GM19043 (cell line): ENCODE data around the gene NFASC.

Experiments
- ATAC-seq: cut with Tn5 transposase; IDR thresholded peaks from one replicate; pipeline ENCODE4 v1.9.1; 2021; ENCODE audit warnings: low read depth; ENCODE audit not compliant: unreplicated experiment

Gene NFASC

DNA sequence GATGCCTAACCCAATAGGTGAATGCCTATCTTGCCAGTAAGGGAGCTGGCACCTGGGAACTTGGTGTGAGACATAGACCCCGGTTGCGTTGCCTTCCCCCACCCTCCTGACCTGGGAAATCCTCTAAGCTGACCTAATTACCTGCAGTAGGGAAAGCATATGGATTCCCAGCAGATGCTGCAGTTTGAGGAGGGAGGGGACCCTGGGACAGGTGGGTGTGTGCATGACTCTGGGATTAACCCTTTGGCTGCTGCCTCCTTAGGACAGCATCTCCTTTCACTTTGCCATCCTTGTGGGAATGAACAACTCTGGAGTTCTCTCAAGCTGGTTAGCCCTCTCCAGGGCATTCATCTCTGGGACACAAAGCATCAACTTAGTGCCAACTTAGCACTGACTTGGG, 16.4 kb upstream of the NFASC start:
- no peak for ATAC-seq

GRCh38 chr1:204858363-204858821, 12.3 kb upstream of the NFASC start:
- ATAC-seq, result no peak

DNA sequence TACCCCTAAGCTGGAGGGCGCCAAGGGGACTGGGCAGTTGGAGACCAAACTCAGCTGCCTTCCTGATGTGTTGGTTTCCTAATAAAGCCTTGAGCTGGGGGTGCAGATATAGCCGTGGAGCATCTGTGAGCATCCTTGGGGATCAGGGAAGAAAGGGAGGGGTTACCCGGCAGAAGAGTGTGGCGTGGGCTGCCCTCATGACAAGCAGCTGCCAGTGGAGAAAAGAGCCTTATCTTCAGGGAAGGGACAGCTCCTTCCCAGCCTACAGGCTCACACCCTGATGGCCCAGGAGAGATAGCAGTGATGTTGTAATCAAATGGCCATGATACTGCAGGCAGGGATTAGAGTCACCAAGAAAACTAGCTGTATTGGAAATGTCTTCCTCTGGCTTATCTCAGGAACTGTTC, 10.8 kb upstream of the NFASC start:
- ATAC-seq, result no peak

DNA sequence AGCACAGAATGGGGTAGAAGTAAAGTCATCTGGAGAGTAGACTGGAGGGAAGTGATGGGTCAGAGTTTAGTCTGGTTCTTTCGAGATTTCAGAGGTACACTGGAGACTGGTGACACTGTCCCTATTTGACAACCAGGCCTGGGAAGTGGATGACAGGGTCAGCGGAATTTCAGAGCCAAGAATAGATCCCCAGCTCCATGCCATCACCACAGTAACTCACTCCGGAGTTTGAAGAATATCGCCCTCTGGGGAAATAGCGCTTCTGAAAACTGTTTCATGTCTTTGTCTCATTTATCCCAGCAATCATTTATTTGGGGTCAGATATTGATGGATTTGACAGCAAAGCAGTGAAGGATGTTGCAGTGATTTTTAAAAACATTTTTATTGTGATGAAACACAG, 7.6 kb upstream of the NFASC start:
- ATAC-seq, result no peak

DNA sequence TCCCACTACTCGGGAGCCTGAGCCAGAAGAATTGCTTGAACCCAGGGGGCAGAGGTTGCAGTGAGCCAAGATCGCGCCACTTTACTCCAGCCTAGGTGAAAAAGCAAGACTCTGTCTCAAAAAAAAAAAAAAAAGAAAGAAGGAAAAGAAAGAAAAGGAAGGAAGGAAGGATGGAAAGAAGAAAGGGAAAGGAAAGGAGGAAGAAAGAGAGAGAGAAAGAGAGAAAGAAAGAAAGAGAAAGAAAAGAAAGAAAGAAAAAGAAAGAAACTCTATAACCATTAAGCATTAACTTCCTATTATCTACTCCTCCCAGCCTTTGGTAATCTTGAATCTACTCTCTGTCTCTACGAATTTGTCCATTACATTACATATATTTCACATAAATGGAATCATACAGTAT, 6.9 kb upstream of the NFASC start:
- no peak for ATAC-seq

GRCh38 chr1:204866051-204866596, 4.5 kb upstream of the NFASC start:
- no peak for ATAC-seq

GRCh38 chr1:204867203-204867602, 3.5 kb upstream of the NFASC start:
- ATAC-seq, result no peak

GRCh38 chr1:204867666-204868339, 2.9 kb upstream of the NFASC start:
- ATAC-seq, result no peak

DNA sequence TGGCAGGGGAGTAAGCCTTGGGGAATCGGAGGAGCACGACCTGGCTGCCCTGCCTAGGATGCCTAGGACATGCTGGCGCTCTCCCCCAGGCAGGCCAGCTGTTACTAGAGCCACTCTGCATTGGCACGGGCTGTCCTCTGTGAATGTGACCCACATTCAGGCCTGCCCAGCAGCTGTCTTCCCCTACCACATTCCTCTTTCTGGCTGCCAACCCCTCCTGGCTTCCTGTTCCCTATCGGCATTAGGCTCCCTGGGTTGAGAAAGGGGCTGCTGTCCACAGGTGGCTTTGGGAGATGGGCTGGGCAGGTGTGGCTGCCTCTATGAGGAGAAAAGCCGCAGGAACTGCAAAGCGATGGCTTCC, 2.3 kb upstream of the NFASC start:
- no peak for ATAC-seq

GRCh38 chr1:204869097-204869496, 1.6 kb upstream of the NFASC start:
- no peak for ATAC-seq

- ATAC-seq, result no peak
Measured at GRCh38 chr1:204871405-204872037, 859 bp downstream of the NFASC start.

GRCh38 chr1:204872262-204872881, 1.7 kb downstream of the NFASC start:
- ATAC-seq, result no peak

GRCh38 chr1:204873176-204873575, 2.5 kb downstream of the NFASC start:
- no peak for ATAC-seq

DNA sequence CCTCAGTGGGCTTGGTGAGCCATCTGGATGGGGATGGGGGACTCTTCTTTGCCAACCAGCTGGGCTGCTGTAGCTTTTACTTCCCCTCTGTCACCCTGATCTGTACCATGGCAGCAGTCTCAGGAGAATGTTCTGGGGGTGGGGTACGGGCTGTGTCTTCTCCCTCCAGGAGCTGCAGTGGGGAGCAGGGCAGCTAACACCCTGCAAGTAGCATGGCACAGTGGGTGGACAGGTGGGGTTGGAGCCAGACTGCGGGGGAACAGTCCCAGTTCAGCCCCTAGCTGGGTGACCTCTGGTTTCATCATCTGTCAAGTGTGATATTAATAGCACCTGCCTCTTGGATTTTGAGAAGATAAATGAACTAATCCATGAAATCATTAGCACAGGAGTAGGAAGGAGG, 3.1 kb downstream of the NFASC start:
- no peak for ATAC-seq

DNA sequence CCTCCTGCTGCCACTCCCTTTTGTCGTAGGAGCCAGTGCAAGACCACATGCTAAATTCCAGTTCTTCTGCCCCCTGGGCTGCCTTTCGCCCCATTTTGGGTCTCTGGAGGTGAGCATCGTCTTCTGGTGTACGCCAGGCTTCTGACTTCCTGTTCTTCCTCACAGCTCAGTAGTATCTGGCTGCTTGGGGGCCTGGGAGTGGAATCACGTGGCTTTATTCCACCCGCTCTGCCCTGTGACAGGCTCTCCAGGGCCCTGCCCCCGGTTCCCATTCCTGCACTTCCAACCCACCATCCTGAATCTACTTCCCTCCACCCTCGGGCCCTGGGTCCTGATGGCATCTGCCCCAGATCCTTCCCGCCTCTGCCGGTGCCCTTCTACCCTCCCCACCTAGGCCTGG, 3.6 kb downstream of the NFASC start:
- ATAC-seq, result no peak

GRCh38 chr1:204875255-204875654, 4.6 kb downstream of the NFASC start:
- ATAC-seq, result no peak

GRCh38 chr1:204878621-204879234, 8.1 kb downstream of the NFASC start:
- ATAC-seq, result no peak

DNA sequence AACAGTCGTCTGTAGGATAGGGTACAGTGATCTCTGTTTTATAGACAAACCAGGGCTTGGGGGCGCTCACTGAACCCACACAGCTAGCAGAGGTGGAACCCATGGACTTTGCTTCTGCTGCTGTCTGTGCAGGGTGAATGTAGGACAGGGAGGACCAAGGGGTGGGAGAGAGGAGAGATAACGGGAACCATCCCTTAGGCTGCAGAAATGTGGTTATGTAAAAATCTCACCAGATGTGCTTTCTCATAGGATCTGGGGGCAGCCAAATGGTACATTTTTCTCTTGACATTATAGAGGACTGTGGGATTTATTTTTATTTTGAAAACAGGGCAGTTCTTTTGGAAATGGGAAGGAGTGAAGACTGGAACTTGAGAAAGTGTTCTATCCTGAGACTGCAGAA, 8.7 kb downstream of the NFASC start:
- ATAC-seq, result no peak

DNA sequence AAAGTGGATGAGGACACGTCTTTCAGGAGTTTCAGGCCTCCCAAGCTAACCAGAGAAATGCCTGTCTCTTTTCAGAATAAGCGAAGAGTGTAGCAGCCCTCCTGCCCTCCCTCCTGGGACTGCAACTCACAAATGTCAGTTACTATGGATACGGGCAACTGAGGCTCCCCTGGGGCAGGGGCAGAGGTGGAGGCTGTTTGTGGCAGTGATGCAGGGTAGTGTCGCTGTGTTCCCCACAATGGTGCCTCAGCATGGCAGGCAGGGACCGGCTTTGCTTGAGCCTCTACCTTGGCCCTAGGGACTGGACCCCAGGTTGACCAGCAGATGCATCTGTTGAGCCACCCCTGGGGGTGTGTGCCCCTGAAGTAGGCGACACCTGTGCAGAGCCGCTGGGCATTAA, 10.2 kb downstream of the NFASC start:
- no peak for ATAC-seq

DNA sequence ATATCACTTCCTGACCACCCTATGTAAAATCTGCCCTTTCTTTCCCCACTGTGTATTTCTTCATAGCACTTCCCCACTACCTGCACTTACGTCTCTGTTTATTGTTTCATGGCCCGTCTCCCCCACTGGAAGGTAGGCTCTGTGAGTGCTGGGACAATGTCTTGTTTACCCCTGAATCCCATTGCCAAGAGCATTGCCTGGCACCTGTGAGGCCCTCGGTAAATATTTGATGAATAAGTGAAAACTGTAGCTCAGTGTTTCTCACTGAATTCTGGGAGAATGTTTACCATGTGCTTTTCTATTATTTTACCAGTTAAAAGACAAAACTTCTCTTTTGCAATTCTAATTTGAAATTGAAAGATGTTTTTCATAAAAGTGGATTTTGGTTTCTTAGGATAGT, 11.8 kb downstream of the NFASC start:
- no peak for ATAC-seq

DNA sequence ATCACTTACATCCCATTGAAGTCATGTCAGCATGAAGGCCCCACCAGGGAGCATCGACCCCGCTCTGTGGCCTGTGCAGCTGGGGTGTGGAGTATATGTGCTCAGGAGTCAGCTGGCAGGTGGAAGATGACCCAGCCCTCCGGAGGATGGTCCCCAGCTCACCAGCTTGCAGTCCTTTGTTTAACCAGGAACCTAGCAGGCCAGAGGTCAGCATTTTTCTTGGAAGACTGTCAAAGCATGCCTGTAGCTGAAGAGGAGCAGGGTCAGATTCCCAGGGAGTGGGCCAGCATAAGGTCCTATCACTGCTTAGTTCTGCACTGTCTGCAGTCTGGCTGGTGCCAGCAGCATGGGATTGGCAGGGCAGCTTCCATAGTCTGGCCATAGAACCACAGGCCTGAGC, 12.7 kb downstream of the NFASC start:
- no peak for ATAC-seq
